GM18861 (cell line): Measurements from ENCODE around the gene HCAR3.
"Not testable (repeated sequence)": the region's sequence is repeated elsewhere in the genome, so short reads cannot be mapped to it uniquely, and the experiment has no call there.

Experiments used
- ATAC-seq: cut with Tn5 transposase; IDR thresholded peaks from one replicate; pipeline ENCODE4 v1.9.1; 2021; ENCODE audit not compliant: unreplicated experiment

The HCAR3 gene

GRCh38 chr12:122676015-122676414, 40.6 kb downstream of the HCAR3 start:
- ATAC-seq, result not testable (repeated sequence)

GRCh38 chr12:122672515-122672914, 44.1 kb downstream of the HCAR3 start:
- ATAC-seq, result no peak

GRCh38 chr12:122669397-122670070, 47.1 kb downstream of the HCAR3 start:
- no peak for ATAC-seq

- ATAC-seq, result no peak
These were observed 48.3 kb downstream of the HCAR3 start for GRCh38 chr12:122668268-122668667.

- ATAC-seq, result no peak
These were observed 50.9 kb downstream of the HCAR3 start for GRCh38 chr12:122665759-122666158.

GRCh38 chr12:122665349-122665748, 51.3 kb downstream of the HCAR3 start:
- ATAC-seq, result no peak
